ENCODE data around the gene ZNF256.

The ZNF256 gene

DNA sequence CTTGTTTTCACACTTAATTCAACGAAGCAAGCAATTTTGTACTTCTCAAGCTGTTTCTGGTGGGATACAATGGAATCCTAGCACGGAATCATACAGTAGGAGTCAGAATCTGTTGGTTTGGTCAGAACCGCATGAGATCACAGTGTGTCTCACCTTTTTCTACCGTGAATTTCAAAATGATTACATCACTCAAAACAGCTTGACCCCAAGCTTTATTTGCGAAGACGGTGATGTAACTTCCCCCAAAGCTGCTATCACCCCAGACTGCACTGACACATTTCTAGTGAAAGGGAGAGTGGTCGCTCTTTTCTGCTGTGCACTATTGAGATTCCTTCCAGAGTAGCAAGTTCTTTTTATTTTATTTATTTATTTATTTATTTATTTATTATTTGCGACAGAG is 17.3 kb upstream of the ZNF256 start:
- Histone ChIP-seq H4K8ac (ENCODE audit: low read depth, low read length) (no peak overlapping the region), H3K14ac (ENCODE audit: low read length) (no peak overlapping the region), H3K27ac (replicated peaks; ENCODE audit: low read length) (no peak overlapping the region), H3K79me1 (ENCODE audit: low read depth, low read length) (no peaks in the 10 kb centered on the region), H3K4me1 (ENCODE audit: control insufficient read depth in 2 of 2, insufficient read depth in 1 of 2, low read depth in 1 of 2, low read length in 2 of 2) (no peaks in the 10 kb centered on the region), H2BK12ac (ENCODE audit: low read length) (no peak overlapping the region), H4K91ac (ENCODE audit: low read depth, low read length, poor library complexity) (no peak overlapping the region), H3K23ac (ENCODE audit: low read depth, low read length, poor library complexity) (no peak overlapping the region), H3K9me3 (replicated peaks in 1 of 2; ENCODE audit: control insufficient read depth in 2 of 2, insufficient read depth in 1 of 2, low read depth in 1 of 2, low read length in 2 of 2) (peaks cover 22 to 44% of the 10 kb centered on the region in 2 donors), H2AK5ac (ENCODE audit: low read depth, low read length) (no peak overlapping the region), H2AFZ (ENCODE audit: low read length) (no peak overlapping the region), H3K27me3 (ENCODE audit: control insufficient read depth in 3 of 3, insufficient read depth in 3 of 3, low read depth in 1 of 3, low read length in 3 of 3) (no peaks in the 10 kb centered on the region), H3K4ac (ENCODE audit: low read length) (no peak overlapping the region), H2BK15ac (ENCODE audit: low read length) (no peak overlapping the region), H3K4me3 (ENCODE audit: low read length in 2 of 2) (no peak overlapping the region), H2BK120ac (ENCODE audit: low read depth, low read length) (no peak overlapping the region), H3K18ac (ENCODE audit: low read length) (no peak overlapping the region), H3K36me3 (replicated peaks in 1 of 2; ENCODE audit: control insufficient read depth in 2 of 2, insufficient read depth in 2 of 2, low read length in 2 of 2) (no peaks in the 10 kb centered on the region), H2BK5ac (ENCODE audit: low read length) (no peak overlapping the region), H3K4me2 (ENCODE audit: insufficient read depth, low read length, poor library complexity, severe bottlenecking) (no peak overlapping the region), H3K9ac (ENCODE audit: low read depth, low read length, poor library complexity) (no peak overlapping the region)
- WGBS, 2 donors (ENCODE audit: extremely low coverage in 2 of 2, insufficient read length in 2 of 2, insufficient replicate concordance in 1 of 2) = no CpG with 5 or more reads among the region's 8 CpGs
- DNase-seq (ENCODE audit: low spot score) = no peak

DNA sequence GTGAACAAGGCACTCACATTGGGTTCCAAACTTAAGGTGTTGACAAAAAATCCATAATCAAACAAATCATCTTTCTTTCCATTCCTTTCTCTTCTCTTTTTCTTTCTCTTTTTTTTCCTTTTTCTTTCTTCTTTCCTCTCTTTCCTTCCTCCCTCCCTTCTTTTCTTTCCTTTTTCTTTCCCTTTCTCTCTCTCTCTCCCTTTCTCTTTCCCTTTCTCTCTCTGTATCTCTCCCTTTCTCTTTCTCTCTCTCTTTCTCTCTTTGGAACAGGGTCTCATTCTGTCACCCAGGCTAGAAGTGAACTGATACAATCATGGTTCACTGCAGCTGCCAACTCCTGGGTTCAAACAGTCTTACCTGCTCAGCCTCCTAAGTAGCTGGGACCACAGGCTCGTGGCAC is 14.3 kb upstream of the ZNF256 start:
- no peak overlapping the region for H3K23ac ChIP-seq (ENCODE audit: low read depth, low read length, poor library complexity)
- no peak overlapping the region for H2AFZ ChIP-seq (ENCODE audit: low read length)
- H2BK15ac ChIP-seq (ENCODE audit: low read length) = no peak overlapping the region
- no peak overlapping the region for H3K4me3 ChIP-seq (ENCODE audit: low read length in 2 of 2)
- H2BK120ac ChIP-seq (ENCODE audit: low read depth, low read length) = no peak overlapping the region
- H3K4me2 ChIP-seq (ENCODE audit: insufficient read depth, low read length, poor library complexity, severe bottlenecking) = no peak overlapping the region
- no peak overlapping the region for H2BK12ac ChIP-seq (ENCODE audit: low read length)
- no peak overlapping the region for H2BK5ac ChIP-seq (ENCODE audit: low read length)
- H3K79me1 ChIP-seq (ENCODE audit: low read depth, low read length) = no peaks in the 10 kb centered on the region
- H3K27me3 ChIP-seq (ENCODE audit: control insufficient read depth in 3 of 3, insufficient read depth in 3 of 3, low read depth in 1 of 3, low read length in 3 of 3) = no peaks in the 10 kb centered on the region
- no peak overlapping the region for H2AK5ac ChIP-seq (ENCODE audit: low read depth, low read length)
- no peak overlapping the region for H4K91ac ChIP-seq (ENCODE audit: low read depth, low read length, poor library complexity)
- no peak overlapping the region for H3K18ac ChIP-seq (ENCODE audit: low read length)
- no peak overlapping the region for H3K14ac ChIP-seq (ENCODE audit: low read length)
- no peak overlapping the region for H3K9ac ChIP-seq (ENCODE audit: low read depth, low read length, poor library complexity)
- no CpG with 5 or more reads among the region's 1 CpG for WGBS, 2 donors (ENCODE audit: extremely low coverage in 2 of 2, insufficient read length in 2 of 2, insufficient replicate concordance in 1 of 2)
- DNase-seq (ENCODE audit: low spot score) = no peak
- H3K36me3 ChIP-seq (replicated peaks in 1 of 2; ENCODE audit: control insufficient read depth in 2 of 2, insufficient read depth in 2 of 2, low read length in 2 of 2) = no peaks in the 10 kb centered on the region
- no peak overlapping the region for H4K8ac ChIP-seq (ENCODE audit: low read depth, low read length)
- H3K27ac ChIP-seq (replicated peaks; ENCODE audit: low read length) = no peak overlapping the region
- H3K9me3 ChIP-seq (replicated peaks in 1 of 2; ENCODE audit: control insufficient read depth in 2 of 2, insufficient read depth in 1 of 2, low read depth in 1 of 2, low read length in 2 of 2) = peaks cover 19 to 43% of the 10 kb centered on the region in 2 donors
- no peaks in the 10 kb centered on the region for H3K4me1 ChIP-seq (ENCODE audit: control insufficient read depth in 2 of 2, insufficient read depth in 1 of 2, low read depth in 1 of 2, low read length in 2 of 2)
- H3K4ac ChIP-seq (ENCODE audit: low read length) = no peak overlapping the region

DNA sequence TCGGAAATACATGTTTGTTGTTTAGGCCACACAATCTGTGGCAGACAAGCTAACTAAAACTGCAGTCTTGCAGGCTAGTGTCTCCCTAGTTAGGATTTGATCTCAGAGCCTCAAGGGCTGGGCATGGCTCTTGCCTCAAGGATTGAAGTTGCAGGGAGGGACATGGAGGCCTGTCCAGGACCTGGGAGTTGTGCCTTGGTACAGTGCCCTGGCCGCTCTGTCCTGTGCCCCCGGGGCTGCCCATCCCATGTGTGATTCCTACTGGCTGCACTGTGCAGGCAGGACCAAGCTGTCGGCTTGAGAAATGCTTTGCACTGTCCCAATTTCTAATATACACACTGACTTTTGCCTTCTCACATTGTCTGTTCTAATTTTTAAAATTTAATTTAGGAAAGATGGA is 7.5 kb upstream of the ZNF256 start:
- H2AK5ac ChIP-seq (ENCODE audit: low read depth, low read length) = no peak overlapping the region
- no peak overlapping the region for H3K18ac ChIP-seq (ENCODE audit: low read length)
- H3K4me1 ChIP-seq (ENCODE audit: control insufficient read depth in 2 of 2, insufficient read depth in 1 of 2, low read depth in 1 of 2, low read length in 2 of 2) = no peaks in the 10 kb centered on the region
- H2AFZ ChIP-seq (ENCODE audit: low read length) = no peak overlapping the region
- no peak overlapping the region for H3K4me3 ChIP-seq (ENCODE audit: low read length in 2 of 2)
- no peak overlapping the region for H3K4me2 ChIP-seq (ENCODE audit: insufficient read depth, low read length, poor library complexity, severe bottlenecking)
- H3K23ac ChIP-seq (ENCODE audit: low read depth, low read length, poor library complexity) = no peak overlapping the region
- no peak overlapping the region for H3K9ac ChIP-seq (ENCODE audit: low read depth, low read length, poor library complexity)
- no peak for DNase-seq (ENCODE audit: low spot score)
- H4K8ac ChIP-seq (ENCODE audit: low read depth, low read length) = no peak overlapping the region
- no peak overlapping the region for H2BK120ac ChIP-seq (ENCODE audit: low read depth, low read length)
- peaks cover 35 to 36% of the 10 kb centered on the region in 2 donors for H3K9me3 ChIP-seq (replicated peaks in 1 of 2; ENCODE audit: control insufficient read depth in 2 of 2, insufficient read depth in 1 of 2, low read depth in 1 of 2, low read length in 2 of 2)
- no peak overlapping the region for H3K27ac ChIP-seq (replicated peaks; ENCODE audit: low read length)
- H2BK15ac ChIP-seq (ENCODE audit: low read length) = no peak overlapping the region
- H3K14ac ChIP-seq (ENCODE audit: low read length) = no peak overlapping the region
- H3K4ac ChIP-seq (ENCODE audit: low read length) = no peak overlapping the region
- H2BK12ac ChIP-seq (ENCODE audit: low read length) = no peak overlapping the region
- H3K79me1 ChIP-seq (ENCODE audit: low read depth, low read length) = no peaks in the 10 kb centered on the region
- H3K36me3 ChIP-seq (replicated peaks in 1 of 2; ENCODE audit: control insufficient read depth in 2 of 2, insufficient read depth in 2 of 2, low read length in 2 of 2) = no peaks in the 10 kb centered on the region
- no CpG with 5 or more reads among the region's 4 CpGs for WGBS, 2 donors (ENCODE audit: extremely low coverage in 2 of 2, insufficient read length in 2 of 2, insufficient replicate concordance in 1 of 2)
- no peak overlapping the region for H2BK5ac ChIP-seq (ENCODE audit: low read length)
- no peaks in the 10 kb centered on the region for H3K27me3 ChIP-seq (ENCODE audit: control insufficient read depth in 3 of 3, insufficient read depth in 3 of 3, low read depth in 1 of 3, low read length in 3 of 3)
- H4K91ac ChIP-seq (ENCODE audit: low read depth, low read length, poor library complexity) = no peak overlapping the region

DNA sequence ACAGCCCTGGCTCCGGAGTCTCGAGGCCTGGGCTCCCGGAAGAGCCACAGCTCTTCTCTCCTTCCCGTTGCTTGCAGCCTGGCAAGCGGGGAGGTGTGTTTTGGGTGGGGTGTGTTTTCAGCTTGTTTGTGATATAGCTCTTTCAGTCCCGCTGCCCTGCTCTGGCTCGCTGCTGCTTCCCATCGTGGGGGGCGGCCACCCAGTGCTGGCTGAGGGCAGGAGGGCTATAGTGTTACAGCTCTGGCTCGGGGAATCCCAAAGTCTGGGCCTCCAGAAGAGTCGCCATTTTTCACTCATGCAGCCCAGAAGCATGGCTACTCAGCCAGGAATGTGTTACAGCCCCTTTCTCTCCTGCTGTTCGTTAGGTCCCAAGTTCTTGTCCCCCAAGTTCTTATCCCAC is 2.2 kb upstream of the ZNF256 start:
- Histone ChIP-seq H3K9me3 (replicated peaks in 1 of 2; ENCODE audit: control insufficient read depth in 2 of 2, insufficient read depth in 1 of 2, low read depth in 1 of 2, low read length in 2 of 2) (peaks cover 27 to 35% of the 10 kb centered on the region in 2 donors), H3K4me1 (ENCODE audit: control insufficient read depth in 2 of 2, insufficient read depth in 1 of 2, low read depth in 1 of 2, low read length in 2 of 2) (peaks cover 5 to 7% of the 10 kb centered on the region in 2 donors), H3K36me3 (replicated peaks in 1 of 2; ENCODE audit: control insufficient read depth in 2 of 2, insufficient read depth in 2 of 2, low read length in 2 of 2) (peaks cover 0 to 11% of the 10 kb centered on the region in 2 donors), H2AFZ (ENCODE audit: low read length) (peak overlapping the region; percentile 35), H3K9ac (ENCODE audit: low read depth, low read length, poor library complexity) (no peak overlapping the region), H3K79me1 (ENCODE audit: low read depth, low read length) (peaks cover 5% of the 10 kb centered on the region), H3K4me2 (ENCODE audit: insufficient read depth, low read length, poor library complexity, severe bottlenecking) (no peak overlapping the region), H2BK15ac (ENCODE audit: low read length) (no peak overlapping the region), H3K14ac (ENCODE audit: low read length) (no peak overlapping the region), H3K18ac (ENCODE audit: low read length) (no peak overlapping the region), H3K27ac (replicated peaks; ENCODE audit: low read length) (no peak overlapping the region), H3K4ac (ENCODE audit: low read length) (no peak overlapping the region), H2BK12ac (ENCODE audit: low read length) (no peak overlapping the region), H3K23ac (ENCODE audit: low read depth, low read length, poor library complexity) (no peak overlapping the region), H2BK120ac (ENCODE audit: low read depth, low read length) (no peak overlapping the region), H2AK5ac (ENCODE audit: low read depth, low read length) (no peak overlapping the region), H3K4me3 (ENCODE audit: low read length in 2 of 2) (no peak overlapping the region), H4K8ac (ENCODE audit: low read depth, low read length) (no peak overlapping the region), H4K91ac (ENCODE audit: low read depth, low read length, poor library complexity) (no peak overlapping the region), H3K27me3 (ENCODE audit: control insufficient read depth in 3 of 3, insufficient read depth in 3 of 3, low read depth in 1 of 3, low read length in 3 of 3) (no peaks in the 10 kb centered on the region), H2BK5ac (ENCODE audit: low read length) (no peak overlapping the region)
- no peak for DNase-seq (ENCODE audit: low spot score)
- WGBS, 2 donors (ENCODE audit: extremely low coverage in 2 of 2, insufficient read length in 2 of 2, insufficient replicate concordance in 1 of 2) = no CpG with 5 or more reads among the region's 12 CpGs

Data from neuronal stem cell (in vitro differentiated cells).